ELR (cell line): ENCODE results near the gene ADAMTS6.
"Not testable (repeated sequence)": the region's sequence is repeated elsewhere in the genome, so short reads cannot be mapped to it uniquely, and the experiment has no call there.

Experiments used
- DNase-seq: peaks from one replicate; pipeline ENCODE4 v3.0.0-alpha.2; 2015; ENCODE audit warnings: low read depth

Gene ADAMTS6

GRCh38 chr5:65481635-65482295, at the start of gene ADAMTS6:
ADAMTS6 (minus strand) TSS chr5:65481920; CDS start chr5:65473673, 8,247 bp downstream.
- peak; percentile 96 for DNase-seq

GRCh38 chr5:65530904-65531303, 49.2 kb upstream of the ADAMTS6 start:
- no peak for DNase-seq

- DNase-seq: no peak
Observed at GRCh38 chr5:65525726-65526125, 44.0 kb upstream of the ADAMTS6 start.

- DNase-seq: peak; percentile 8
Observed at GRCh38 chr5:65512170-65512937, 30.6 kb upstream of the ADAMTS6 start.

GRCh38 chr5:65508978-65509377, 27.3 kb upstream of the ADAMTS6 start:
- peak; percentile 41 for DNase-seq

GRCh38 chr5:65506961-65507360, 25.2 kb upstream of the ADAMTS6 start:
- no peak for DNase-seq

GRCh38 chr5:65489119-65489518, 7.4 kb upstream of the ADAMTS6 start:
- DNase-seq: no peak

- DNase-seq: not testable (repeated sequence)
Observed at GRCh38 chr5:65488038-65488687, 6.4 kb upstream of the ADAMTS6 start.

- not testable (repeated sequence) for DNase-seq
Observed at GRCh38 chr5:65486803-65487202, 5.1 kb upstream of the ADAMTS6 start.

- DNase-seq: no peak
Observed at GRCh38 chr5:65485405-65485804, 3.7 kb upstream of the ADAMTS6 start.

GRCh38 chr5:65483546-65484346, 2.0 kb upstream of the ADAMTS6 start:
- DNase-seq: peak; percentile 85

GRCh38 chr5:65482736-65483545, 1.2 kb upstream of the ADAMTS6 start:
- DNase-seq: peak; percentile 73

GRCh38 chr5:65482296-65482735, 596 bp upstream of the ADAMTS6 start:
- peak; percentile 52 for DNase-seq

- peak; percentile 39 for DNase-seq
Observed at GRCh38 chr5:65481171-65481581, 544 bp downstream of the ADAMTS6 start.

GRCh38 chr5:65480306-65480865, 1.3 kb downstream of the ADAMTS6 start:
- peak; percentile 80 for DNase-seq

- no peak for DNase-seq
Observed at GRCh38 chr5:65479527-65479926, 2.2 kb downstream of the ADAMTS6 start.

GRCh38 chr5:65478336-65478735, 3.4 kb downstream of the ADAMTS6 start:
- no peak for DNase-seq

- no peak for DNase-seq
Observed at GRCh38 chr5:65475895-65476294, 5.8 kb downstream of the ADAMTS6 start.

- no peak for DNase-seq
Observed at GRCh38 chr5:65475336-65475735, 6.4 kb downstream of the ADAMTS6 start.

- no peak for DNase-seq
Observed at GRCh38 chr5:65474130-65474711, 7.5 kb downstream of the ADAMTS6 start.
